Glomerular visceral epithelial cell (primary cell): ENCODE data around the gene PPIF.

ENCODE experiments used
- DNase-seq: peaks from one replicate; pipeline ENCODE4 v3.0.0-alpha.2; 2016; ENCODE audit errors: extremely low spot score

Gene PPIF

GRCh38 chr10:79313911-79314439, 33.3 kb upstream of the PPIF start:
- DNase-seq: no peak

DNA sequence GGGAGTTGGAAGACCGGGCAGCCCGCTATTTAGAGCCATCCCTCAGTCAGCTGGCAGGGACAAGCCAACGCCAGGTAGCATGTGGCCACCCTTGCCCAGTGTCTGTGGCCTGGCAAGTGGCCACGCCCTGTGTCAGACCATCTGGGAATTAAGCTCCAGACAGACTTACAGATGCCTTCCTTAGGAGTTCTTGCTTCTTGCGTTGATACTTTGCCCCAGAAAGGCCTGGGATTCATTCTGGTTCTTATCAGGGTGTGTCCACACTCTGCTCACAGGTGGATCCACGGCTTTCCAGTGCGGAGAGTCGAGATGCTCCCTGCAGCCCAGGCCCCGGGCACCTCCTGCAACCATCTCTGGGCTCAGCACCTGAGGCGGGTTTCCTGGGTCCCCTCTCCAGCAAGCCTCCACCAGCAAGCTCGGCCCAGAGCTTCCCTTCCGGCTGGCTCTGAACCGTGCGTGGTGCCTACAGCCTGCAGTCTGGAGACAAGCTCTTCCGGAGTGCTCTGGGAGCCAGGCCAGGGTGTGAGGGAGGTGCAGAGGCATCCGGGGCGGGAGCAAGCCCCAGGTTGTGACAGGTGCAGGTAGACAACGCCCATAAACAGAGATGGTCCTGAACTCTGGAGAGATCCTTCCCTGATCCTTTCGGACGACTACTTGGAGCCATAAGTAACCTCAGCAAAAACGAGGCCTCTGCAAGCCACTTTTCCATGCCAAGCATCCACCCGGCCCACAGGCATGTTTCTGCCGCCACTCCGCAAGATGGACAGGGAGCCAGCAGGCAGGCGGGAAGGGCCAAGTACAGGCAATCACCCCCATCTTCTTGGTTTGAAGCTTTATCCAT, 32.3 kb upstream of the PPIF start:
- DNase-seq: no peak

- no peak for DNase-seq
These were observed 31.7 kb upstream of the PPIF start for GRCh38 chr10:79315602-79315920.

DNA sequence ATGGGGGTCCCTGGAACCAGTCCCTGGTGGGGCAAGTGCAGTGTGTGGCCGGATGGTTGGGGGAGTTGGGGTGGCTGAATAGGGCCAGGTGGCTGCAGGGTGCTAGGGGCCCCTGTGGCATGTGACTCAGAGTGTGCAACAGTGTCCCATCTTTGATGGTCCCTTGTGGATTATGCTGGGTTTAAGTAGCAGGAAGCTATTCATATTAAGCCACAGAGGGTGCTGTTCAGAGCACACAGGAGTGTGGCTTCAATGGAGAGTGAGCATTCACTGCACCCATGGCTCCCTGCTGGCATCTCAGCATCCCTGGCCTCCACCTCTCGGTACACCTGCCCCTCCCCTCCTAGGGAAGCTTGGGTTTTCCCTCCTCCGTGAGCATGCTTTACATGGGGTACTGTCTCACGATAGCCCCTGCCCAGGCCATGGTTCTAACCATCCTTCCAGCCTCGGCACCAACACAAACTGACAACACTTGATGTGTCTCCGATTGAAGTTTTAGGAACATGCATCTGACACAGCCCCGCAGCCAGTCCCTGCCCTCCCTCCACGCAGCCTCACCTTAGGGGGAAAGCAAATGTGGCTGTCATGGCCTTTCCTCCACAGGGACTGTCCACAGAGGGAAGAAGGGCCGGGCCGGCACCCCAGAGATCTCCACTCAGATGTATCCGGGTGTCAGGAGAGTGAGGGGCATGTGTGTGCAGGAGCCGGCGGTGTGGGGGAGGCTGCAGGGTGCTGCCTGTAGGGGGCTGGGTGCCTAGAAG, 30.4 kb upstream of the PPIF start:
- peak; percentile 24 for DNase-seq

GRCh38 chr10:79318369-79318768, 28.9 kb upstream of the PPIF start:
- DNase-seq: no peak

GRCh38 chr10:79319115-79319771, 28.0 kb upstream of the PPIF start:
- no peak for DNase-seq

GRCh38 chr10:79320316-79320715, 27.0 kb upstream of the PPIF start:
- DNase-seq: no peak

GRCh38 chr10:79320820-79321493, 26.3 kb upstream of the PPIF start:
- peak; percentile 82 for DNase-seq

DNA sequence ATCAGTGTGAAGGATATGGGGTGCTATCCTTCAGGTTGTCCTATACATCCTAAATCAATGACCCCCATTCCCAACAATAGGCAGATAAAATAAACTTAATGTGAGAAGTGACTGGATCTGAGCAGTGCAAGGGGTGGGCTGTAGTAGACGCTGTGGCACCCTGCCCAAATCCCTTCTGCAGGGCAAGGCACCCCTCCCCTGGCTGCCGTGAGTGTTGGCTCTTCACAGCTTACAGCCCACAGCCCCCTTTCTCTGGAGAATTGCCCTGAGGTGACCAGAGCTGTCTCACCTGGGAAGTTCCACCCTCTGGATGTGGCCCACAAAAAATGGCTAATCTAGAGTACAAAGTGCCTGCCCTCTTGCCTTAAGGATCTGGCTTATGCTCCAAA, 25.8 kb upstream of the PPIF start:
- DNase-seq: no peak

DNA sequence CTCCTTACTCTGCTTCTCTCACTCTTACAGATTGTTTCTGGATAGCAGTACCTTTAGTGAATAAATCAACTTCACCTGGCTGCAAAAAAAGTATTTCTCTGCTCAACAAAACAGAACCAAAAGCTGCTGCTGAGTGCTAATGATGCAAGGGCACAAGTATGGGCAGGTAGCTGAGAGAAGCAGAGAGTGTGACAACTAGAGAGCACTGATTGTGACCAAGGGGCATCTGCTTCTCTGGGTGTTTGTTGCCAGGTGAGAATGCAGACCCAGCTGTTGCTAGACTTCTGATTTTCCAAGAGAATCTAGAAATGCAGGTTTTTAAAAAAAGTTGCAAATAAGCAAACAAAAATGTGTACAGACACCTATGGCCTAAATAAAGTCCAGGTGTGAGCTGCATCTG, 25.3 kb upstream of the PPIF start:
- DNase-seq: no peak

- peak; percentile 90 for DNase-seq
These were observed 24.4 kb upstream of the PPIF start for GRCh38 chr10:79322616-79323543.

DNA sequence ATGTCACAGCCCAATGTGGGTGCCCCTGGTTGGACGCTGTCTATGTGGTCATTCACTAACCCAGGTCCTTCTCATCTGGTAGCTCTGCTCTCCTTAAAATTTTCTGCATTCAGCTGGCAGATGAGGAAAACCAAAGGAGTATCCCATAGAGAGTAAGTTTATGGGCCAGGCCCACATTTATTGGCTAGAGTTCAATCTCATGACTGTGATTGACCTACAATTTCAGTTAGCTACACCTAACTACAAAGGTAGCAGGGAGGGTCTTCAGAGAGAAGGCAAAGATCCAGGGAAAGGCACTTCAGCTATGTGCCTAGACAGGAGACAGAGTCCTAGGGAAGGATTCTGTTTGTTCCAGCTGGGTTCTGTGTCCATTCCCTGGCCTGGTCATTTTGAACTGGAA, 23.7 kb upstream of the PPIF start:
- DNase-seq: no peak

- DNase-seq: no peak
These were observed 23.1 kb upstream of the PPIF start for GRCh38 chr10:79324032-79324695.

GRCh38 chr10:79326361-79327089, 20.7 kb upstream of the PPIF start:
- DNase-seq: no peak

- DNase-seq: no peak
These were observed 20.2 kb upstream of the PPIF start for GRCh38 chr10:79327090-79327457.

DNA sequence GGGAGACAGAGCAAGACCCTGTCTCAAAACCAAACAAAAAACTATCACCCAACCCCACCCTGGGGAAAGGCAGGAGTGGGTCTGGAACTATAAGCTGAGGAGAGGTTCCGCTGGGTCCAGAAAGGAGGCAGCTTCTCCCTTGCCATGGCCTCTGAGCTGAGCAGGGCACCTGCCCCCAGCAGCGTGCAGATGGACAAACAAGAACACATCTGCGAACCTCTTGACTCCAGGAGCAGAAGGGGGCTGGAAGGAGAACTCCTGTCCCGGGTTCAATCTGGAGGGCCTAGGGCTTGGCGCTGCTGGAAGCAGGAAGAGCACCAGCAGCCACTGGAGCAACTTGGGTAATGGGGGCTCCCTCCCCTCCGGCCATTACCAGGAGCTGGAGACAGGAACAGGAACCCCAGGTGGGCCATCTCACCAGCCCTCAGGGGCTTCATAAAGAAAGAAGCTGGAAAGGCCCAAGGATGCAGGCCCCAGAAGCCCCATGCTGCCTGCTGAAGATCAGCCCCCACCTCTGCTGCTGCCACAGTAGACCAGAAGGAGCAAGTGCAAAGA, 19.0 kb upstream of the PPIF start:
- no peak for DNase-seq

- peak; percentile 79 for DNase-seq
These were observed 18.3 kb upstream of the PPIF start for GRCh38 chr10:79328737-79329504.

DNA sequence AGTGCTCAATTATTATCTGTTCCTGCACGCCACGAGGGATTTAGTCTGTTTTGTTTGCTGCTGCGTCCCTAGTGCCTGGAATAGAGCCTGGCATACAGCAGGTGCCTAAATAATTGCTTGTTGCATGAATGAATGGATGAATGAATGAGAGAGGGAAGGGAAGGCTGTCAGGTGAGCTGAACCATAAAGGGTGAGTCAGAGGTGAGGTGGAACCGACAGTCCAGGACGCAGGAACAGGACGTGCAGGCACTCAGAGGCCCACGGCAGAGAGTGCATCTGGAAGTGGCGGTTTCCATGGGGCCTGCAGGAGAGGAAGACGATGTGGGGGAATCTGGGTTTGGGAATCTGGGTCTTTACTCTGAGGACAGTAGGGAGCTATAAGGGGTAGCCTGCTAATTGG, 17.7 kb upstream of the PPIF start:
- peak; percentile 32 for DNase-seq

DNA sequence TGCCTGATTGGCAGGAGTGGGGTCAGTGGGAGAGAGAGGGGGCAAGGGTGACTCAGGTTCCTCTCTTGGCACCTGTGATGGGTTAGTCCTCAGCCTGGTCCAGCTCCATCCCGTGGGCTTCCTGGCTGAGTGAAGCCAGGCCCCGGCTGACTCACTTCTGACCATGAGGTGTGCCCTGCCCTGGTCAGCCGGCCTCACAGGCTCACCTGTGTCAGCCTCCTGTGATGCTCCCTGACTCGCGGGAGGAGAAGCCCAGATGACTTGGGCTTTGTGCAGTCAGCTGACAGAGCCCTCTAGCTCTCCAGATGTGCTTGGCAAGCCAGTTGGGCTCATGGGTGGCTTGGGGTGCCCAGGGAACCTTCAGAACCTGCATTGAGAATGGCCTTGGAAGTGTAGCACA, 16.0 kb upstream of the PPIF start:
- peak; percentile 57 for DNase-seq
